GM23338 (cell line): ENCODE measurements around the gene CCDC124. TPM values are rescaled to one million over a fixed set of nuclear protein-coding genes. Genes with fewer than 3 reads are reported as not detected.

Experiments
- ATAC-seq: fragments of 200-7000 bp; cut with Tn5 transposase; 3 replicates; pipeline ENCODE4 v1.9.1; 2020
- DNase-seq: peaks from one replicate; pipeline ENCODE4 v3.0.0-alpha.2; 2015; ENCODE audit warnings: low spot score
- H2AFZ ChIP-seq: fragments of 200-600 bp; sonication (generic); 2 replicates; pipeline ENCODE4 v1.8.0; 2016; ENCODE audit warnings: antibody characterized with exemption, mild to moderate bottlenecking, moderate library complexity
- H3F3A ChIP-seq: fragments of 200-600 bp; sonication (generic); replicated peaks from 2 replicates; pipeline ENCODE4 v1.8.0; 2017; ENCODE audit warnings: antibody characterized with exemption, mixed run types, low read depth
- H3K27ac ChIP-seq: fragments of 200-600 bp; sonication (generic); 2 replicates; pipeline ENCODE4 v1.6.1; 2016; ENCODE audit warnings: low read depth
- H3K27me3 ChIP-seq: fragments of 200-600 bp; sonication (generic); 2 replicates; pipeline ENCODE4 v1.8.0; 2016; ENCODE audit warnings: mild to moderate bottlenecking, mixed run types, moderate library complexity; ENCODE audit not compliant: insufficient read depth
- H3K36me3 ChIP-seq: fragments of 200-600 bp; sonication (generic); 2 replicates; pipeline ENCODE4 v1.8.0; 2016; ENCODE audit warnings: mild to moderate bottlenecking; ENCODE audit not compliant: insufficient read depth
- H3K4me1 ChIP-seq: fragments of 200-600 bp; sonication (generic); 2 replicates; pipeline ENCODE4 v1.8.0; 2016; ENCODE audit warnings: mild to moderate bottlenecking, moderate library complexity; ENCODE audit not compliant: insufficient read depth
- H3K4me2 ChIP-seq: fragments of 200-600 bp; sonication (generic); 2 replicates; pipeline ENCODE4 v1.7.1; 2017; ENCODE audit warnings: mixed run types
- H3K4me3 ChIP-seq: fragments of 200-600 bp; sonication (generic); 2 replicates; pipeline ENCODE4 v1.6.1; 2016; ENCODE audit warnings: mixed run types
- H3K79me2 ChIP-seq: fragments of 200-600 bp; sonication (generic); replicated peaks from 2 replicates; pipeline ENCODE4 v1.8.0; 2017; ENCODE audit warnings: mild to moderate bottlenecking; ENCODE audit not compliant: insufficient read depth
- H3K9me2 ChIP-seq: fragments of 200-600 bp; sonication (generic); 2 replicates; pipeline ENCODE4 v1.8.0; 2017; ENCODE audit not compliant: insufficient read depth
- H4K20me1 ChIP-seq: fragments of 200-600 bp; sonication (generic); replicated peaks from 2 replicates; pipeline ENCODE4 v1.8.0; 2017; ENCODE audit warnings: mild to moderate bottlenecking; ENCODE audit not compliant: insufficient read depth
- H3K27ac Mint-ChIP-seq: 2 replicates; pipeline ENCODE4 v1.8.0; 2020; ENCODE audit warnings: inconsistent platforms, mild to moderate bottlenecking, moderate library complexity, mixed read lengths
- H3K27me3 Mint-ChIP-seq: 3 replicates; pipeline ENCODE4 v1.8.0; 2022; ENCODE audit warnings: low read depth, mild to moderate bottlenecking, moderate library complexity, mixed read lengths, inconsistent platforms; ENCODE audit not compliant: insufficient read depth, poor library complexity
- H3K36me3 Mint-ChIP-seq: 3 replicates; pipeline ENCODE4 v1.8.0; 2021; ENCODE audit warnings: low read depth, mild to moderate bottlenecking, inconsistent platforms, moderate library complexity, mixed read lengths
- H3K4me1 Mint-ChIP-seq: 3 replicates; pipeline ENCODE4 v1.8.0; 2020; ENCODE audit warnings: mild to moderate bottlenecking, inconsistent platforms, mixed read lengths
- H3K4me3 Mint-ChIP-seq: 3 replicates; pipeline ENCODE4 v1.8.0; 2021; ENCODE audit warnings: moderate library complexity, mild to moderate bottlenecking, inconsistent platforms, mixed read lengths
- H3K9me3 Mint-ChIP-seq: 3 replicates; pipeline ENCODE4 v1.8.0; 2020; ENCODE audit warnings: moderate library complexity, mild to moderate bottlenecking, inconsistent platforms, mixed read lengths
- CREB1 ChIP-seq: fragments of 250-450 bp; sonication (Bioruptor Pico); IDR thresholded peaks from 2 replicates; pipeline ENCODE4 v1.5.0; 2020; ENCODE audit warnings: low read depth, mild to moderate bottlenecking, moderate library complexity
- CTCF ChIP-seq, 2 experiments: fragments of 200-600 bp in 1 of 2; sonication (generic) in 1 of 2; conservative IDR thresholded peaks; 2 replicates each; pipeline versions ENCODE4 v1.5.1 to v1.6.1; 2016 to 2017; ENCODE audit warnings: antibody characterized with exemption in 2 of 2, low read depth in 2 of 2, mild to moderate bottlenecking in 2 of 2, moderate library complexity in 1 of 2
- EZH2 ChIP-seq: fragments of 200-600 bp; sonication (generic); IDR thresholded peaks from one replicate; pipeline ENCODE4 v1.8.0; 2017; ENCODE audit warnings: antibody characterized with exemption, mild to moderate bottlenecking, low read depth; ENCODE audit not compliant: unreplicated experiment
- JUNB ChIP-seq: IDR thresholded peaks from one replicate; pipeline ENCODE4 v1.6.1; 2016; ENCODE audit warnings: antibody characterized with exemption; ENCODE audit not compliant: unreplicated experiment
- NANOG ChIP-seq: IDR thresholded peaks from 2 replicates; pipeline ENCODE4 v1.6.1; 2016; ENCODE audit warnings: antibody characterized with exemption, borderline replicate concordance
- POLR2AphosphoS5 ChIP-seq: IDR thresholded peaks from 2 replicates; pipeline ENCODE4 v1.6.1; 2016; ENCODE audit warnings: antibody characterized with exemption, low read depth
- REST ChIP-seq: IDR thresholded peaks from one replicate; pipeline ENCODE4 v1.6.1; 2018; ENCODE audit warnings: antibody characterized with exemption; ENCODE audit not compliant: unreplicated experiment
- STAT1 ChIP-seq: IDR thresholded peaks from one replicate; pipeline ENCODE4 v1.6.1; 2016; ENCODE audit warnings: antibody characterized with exemption; ENCODE audit not compliant: unreplicated experiment
- ZNF331 ChIP-seq: fragments of 250-450 bp; sonication (Bioruptor Pico); IDR thresholded peaks from 2 replicates; pipeline ENCODE4 v1.5.0; 2020; ENCODE audit warnings: low read depth, mild to moderate bottlenecking, moderate library complexity
- polyA plus RNA-seq: library from polyadenylated mRNA; unstranded; fragments of >200 nt; fragmentation: Nextera tagmentation; extraction: Ambion mirVana; gene quantifications from 2 replicates; pipeline ENCODE4 v1.2.1, GENCODE V29; 2016
- total RNA-seq: library from RNA; depleted of rRNA; stranded (reverse); fragments of >200 nt; shearing (Covaris generic); gene quantifications from 2 replicates; pipeline ENCODE4 v1.2.3, GENCODE V29; 2014
- TF ChIP-seq, protein P1 (sequence below): IDR thresholded peaks from 2 replicates; pipeline ENCODE4 v1.6.1; 2016; ENCODE audit warnings: antibody characterized with exemption

The CCDC124 gene
- total and polyA plus RNA-seq, 2 experiments from 2014 or later: 56.0 to 182 TPM

DNA sequence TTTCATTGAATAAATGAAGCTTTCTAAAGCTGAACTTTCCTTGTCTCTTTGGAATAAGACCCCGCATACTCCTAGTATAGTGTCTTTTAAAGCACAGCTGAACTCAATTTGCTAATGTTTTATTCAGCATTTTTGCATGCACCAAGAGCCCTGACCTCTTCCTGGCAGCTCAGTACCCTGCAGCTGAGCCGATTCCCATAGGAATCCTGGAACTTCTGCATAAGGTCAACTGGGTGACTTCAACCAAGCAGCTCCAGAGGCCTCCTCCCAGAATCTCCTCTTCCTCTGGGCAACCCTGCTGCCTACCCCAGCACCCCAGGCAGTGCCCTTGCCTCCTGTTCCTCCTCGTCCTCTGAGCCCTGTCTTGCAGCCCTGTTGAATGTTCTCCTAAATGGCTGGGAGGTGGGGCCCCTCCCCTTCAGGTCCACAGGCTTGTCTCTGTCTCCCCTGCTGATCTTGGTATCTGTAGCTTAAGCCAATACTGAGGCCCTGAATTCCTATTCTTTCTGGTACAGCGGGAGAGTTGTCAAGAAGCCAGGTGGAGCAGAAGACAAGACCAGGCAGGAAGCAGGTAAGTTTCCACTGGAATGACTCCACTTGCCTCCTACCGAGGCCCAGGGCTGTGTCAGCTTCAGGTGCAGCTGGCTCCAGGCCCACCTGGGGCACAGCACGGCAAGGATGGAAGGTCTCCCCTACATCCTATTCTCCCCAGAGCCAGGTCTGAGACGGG lies 23.6 kb upstream of the CCDC124 start (continued):
- no peak for TF ChIP-seq REST
- TF ChIP-seq NANOG: no peak
- no peak for TF ChIP-seq POLR2AphosphoS5

DNA sequence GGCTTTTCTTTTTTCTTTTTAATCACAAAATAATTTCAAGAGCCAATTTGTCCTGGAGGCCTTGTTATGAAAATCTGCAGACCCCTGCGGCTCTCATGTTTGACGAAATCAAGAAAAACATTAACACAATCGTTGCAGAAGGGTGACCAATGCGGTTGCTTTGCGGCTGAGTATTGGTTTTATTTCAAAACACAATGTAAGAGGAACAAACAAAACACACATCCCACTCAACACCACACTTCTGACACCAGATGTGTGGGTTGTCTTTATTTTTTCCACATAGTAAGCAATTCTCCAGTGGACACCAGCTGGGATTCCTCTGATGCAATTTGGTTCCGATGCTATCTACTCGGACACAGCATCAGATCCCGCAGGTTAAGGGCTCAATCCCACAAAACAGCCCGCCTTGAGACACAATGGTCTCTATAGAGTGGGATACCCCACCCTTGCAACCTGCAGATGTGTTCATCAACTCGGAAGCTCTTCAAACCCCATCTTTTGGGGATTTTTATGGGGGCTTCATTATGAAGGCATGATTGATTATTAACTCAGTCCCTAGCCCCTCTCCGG lies 21.9 kb upstream of the CCDC124 start:
- ATAC-seq: no peak
- peaks cover 13% of the 10 kb centered on the region; the same call in 2 of the 3 replicates for H3K36me3 Mint-ChIP-seq
- no peak for TF ChIP-seq REST
- no peak for TF ChIP-seq ZNF331 (CRISPR knock-in tag)
- TF ChIP-seq, protein P1, sequence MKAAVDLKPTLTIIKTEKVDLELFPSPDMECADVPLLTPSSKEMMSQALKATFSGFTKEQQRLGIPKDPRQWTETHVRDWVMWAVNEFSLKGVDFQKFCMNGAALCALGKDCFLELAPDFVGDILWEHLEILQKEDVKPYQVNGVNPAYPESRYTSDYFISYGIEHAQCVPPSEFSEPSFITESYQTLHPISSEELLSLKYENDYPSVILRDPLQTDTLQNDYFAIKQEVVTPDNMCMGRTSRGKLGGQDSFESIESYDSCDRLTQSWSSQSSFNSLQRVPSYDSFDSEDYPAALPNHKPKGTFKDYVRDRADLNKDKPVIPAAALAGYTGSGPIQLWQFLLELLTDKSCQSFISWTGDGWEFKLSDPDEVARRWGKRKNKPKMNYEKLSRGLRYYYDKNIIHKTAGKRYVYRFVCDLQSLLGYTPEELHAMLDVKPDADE: no peak
- no peak for TF ChIP-seq NANOG
- TF ChIP-seq CREB1 (CRISPR knock-in tag): no peak
- TF ChIP-seq CTCF (conservative IDR thresholded peaks at IDR 0.05; ENCODE audit: low read depth in 2 of 2): no peak
- no peak for TF ChIP-seq EZH2
- TF ChIP-seq STAT1: no peak
- no peak for TF ChIP-seq JUNB

More for the DNA sequence above, 21.9 kb upstream of the CCDC124 start:
- peaks cover 4% of the 10 kb centered on the region for H3K27me3 Mint-ChIP-seq
- Histone ChIP-seq H2AFZ (no peak overlapping the region), H3K27me3 (no peaks in the 10 kb centered on the region), H4K20me1 (no peaks in the 10 kb centered on the region), H3K79me2 (no peaks in the 10 kb centered on the region), H3F3A (peaks cover 3% of the 10 kb centered on the region; the same call in 1 of the 2 replicates), H3K9me2 (no peaks in the 10 kb centered on the region), H3K36me3 (peaks cover 11% of the 10 kb centered on the region; the same call in 1 of the 2 replicates), H3K27ac (no peak overlapping the region), H3K4me2 (no peak overlapping the region), H3K4me1 (no peaks in the 10 kb centered on the region), H3K4me3 (no peak overlapping the region)
- peaks cover 44% of the 10 kb centered on the region for H3K9me3 Mint-ChIP-seq
- H3K27ac Mint-ChIP-seq: no peak overlapping the region
- H3K4me3 Mint-ChIP-seq: no peak overlapping the region
- H3K4me1 Mint-ChIP-seq: peaks cover 5% of the 10 kb centered on the region; the same call in 2 of the 3 replicates
- no peak for DNase-seq
